GM19043 (cell line): ENCODE results near the gene PCNX4.
"Not testable (repeated sequence)": the region's sequence is repeated elsewhere in the genome, so short reads cannot be mapped to it uniquely, and the experiment has no call there.

Experiments
- ATAC-seq: cut with Tn5 transposase; IDR thresholded peaks from one replicate; pipeline ENCODE4 v1.9.1; 2021; ENCODE audit warnings: low read depth; ENCODE audit not compliant: unreplicated experiment

PCNX4 gene

GRCh38 chr14:60091550-60092525 is at the start of gene PCNX4:
Gene PCNX4, plus strand, starts transcription at chr14:60091923. Its CDS starts 15,716 bp downstream, at chr14:60107639.
- peak; percentile 94 for ATAC-seq

- ATAC-seq, result not testable (repeated sequence)
These were observed 43.7 kb upstream of the PCNX4 start for GRCh38 chr14:60047976-60048375.

- ATAC-seq, result no peak
These were observed 40.0 kb upstream of the PCNX4 start for GRCh38 chr14:60051721-60052221.

GRCh38 chr14:60058087-60058486 is 33.6 kb upstream of the PCNX4 start:
- no peak for ATAC-seq

DNA sequence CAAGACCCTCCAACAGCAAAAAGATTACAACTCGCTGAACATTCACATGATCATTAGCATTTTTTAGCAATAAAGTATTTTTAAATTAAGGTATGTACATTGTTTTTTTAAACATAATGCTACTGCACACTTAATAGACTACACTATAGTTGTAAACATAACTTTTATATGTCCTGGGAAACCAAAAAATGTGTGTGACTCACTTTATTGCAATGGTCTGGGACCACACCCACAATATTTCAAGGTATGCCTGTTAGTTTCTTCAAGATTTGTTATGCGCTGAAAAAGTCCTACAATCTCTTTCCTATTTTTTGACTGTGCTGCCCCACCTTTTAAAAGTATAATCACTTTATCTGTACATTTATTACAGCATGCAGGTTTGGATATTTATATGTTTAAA is 30.4 kb upstream of the PCNX4 start:
- no peak for ATAC-seq

GRCh38 chr14:60064491-60065072 is 27.1 kb upstream of the PCNX4 start:
- no peak for ATAC-seq

DNA sequence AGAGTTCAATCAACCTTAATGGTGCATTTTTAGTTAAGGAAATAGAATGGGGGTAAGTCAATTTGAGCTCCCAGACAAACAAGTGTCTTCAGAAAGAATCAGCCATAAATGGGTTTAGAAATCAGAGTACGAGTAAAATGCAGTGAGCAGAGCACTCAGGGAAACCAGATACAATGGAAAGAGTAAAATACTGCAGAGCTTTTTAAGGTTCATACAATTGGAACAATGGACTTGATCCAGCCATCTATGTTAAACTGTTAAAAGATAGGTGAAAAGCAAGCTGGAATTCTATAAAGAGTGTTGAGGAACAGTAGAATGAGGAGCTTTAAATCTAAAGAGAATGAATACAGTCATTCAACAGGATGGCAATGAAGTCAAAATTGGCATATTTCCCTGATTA is 23.8 kb upstream of the PCNX4 start:
- no peak for ATAC-seq

DNA sequence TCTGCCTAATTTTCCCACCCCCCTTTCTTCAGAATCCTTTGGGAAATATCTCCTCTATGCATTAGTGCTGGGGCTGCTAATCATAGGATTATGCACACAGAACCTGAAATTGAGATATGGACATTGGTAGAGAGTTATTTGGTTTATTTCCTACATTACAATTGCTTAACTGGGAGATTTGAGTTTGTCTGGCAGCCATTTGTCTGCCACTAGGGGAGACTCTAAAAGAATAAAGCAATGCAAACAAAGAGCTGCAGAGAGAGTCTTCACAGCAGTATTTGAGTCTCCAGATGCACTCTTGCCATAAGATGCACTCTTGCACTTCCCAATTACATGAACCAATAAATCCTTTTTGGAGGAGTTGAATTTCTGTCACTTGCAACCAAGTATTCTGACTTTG is 12.0 kb upstream of the PCNX4 start:
- ATAC-seq, result no peak

DNA sequence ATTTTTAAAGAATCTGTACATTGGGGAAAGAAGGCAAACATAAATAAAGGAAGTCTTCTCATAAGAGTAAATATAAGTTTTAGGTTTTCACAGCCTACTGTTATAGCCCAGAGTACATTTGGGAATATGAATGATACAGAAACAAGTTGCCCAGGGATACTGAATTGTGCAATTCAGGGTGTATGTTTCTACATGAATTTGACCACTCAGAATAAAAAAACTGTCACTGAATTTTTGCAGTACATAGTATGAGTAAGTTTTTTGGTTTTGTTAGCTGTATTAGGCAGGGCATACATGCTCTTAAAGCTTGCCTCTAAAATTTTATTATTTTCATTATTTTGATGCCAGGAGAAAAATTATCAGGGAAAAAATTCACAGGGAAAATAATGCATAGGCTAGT is 6.6 kb upstream of the PCNX4 start:
- ATAC-seq, result no peak

GRCh38 chr14:60085693-60086092 is 6.0 kb upstream of the PCNX4 start:
- no peak for ATAC-seq

DNA sequence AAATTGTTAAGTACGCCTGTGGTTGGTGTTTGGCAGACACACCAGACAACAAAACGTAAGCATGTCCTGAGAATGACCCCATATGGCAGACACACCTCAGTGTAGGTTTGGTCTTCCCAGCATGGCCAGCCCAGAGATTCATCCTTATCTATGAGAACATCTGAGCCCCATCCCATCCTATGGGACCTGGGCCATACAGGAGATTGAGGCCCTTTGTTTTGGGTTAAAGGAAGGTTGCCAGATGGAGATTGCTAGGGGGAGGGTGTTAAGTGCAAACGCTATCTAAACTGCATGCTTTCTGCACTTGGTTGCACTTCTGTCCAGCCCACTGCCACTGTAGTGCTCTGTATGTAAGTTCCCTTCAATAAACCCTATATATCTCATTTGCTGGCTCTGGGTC is 4.1 kb upstream of the PCNX4 start:
- no peak for ATAC-seq

GRCh38 chr14:60089221-60089620 is 2.5 kb upstream of the PCNX4 start:
- ATAC-seq, result no peak

DNA sequence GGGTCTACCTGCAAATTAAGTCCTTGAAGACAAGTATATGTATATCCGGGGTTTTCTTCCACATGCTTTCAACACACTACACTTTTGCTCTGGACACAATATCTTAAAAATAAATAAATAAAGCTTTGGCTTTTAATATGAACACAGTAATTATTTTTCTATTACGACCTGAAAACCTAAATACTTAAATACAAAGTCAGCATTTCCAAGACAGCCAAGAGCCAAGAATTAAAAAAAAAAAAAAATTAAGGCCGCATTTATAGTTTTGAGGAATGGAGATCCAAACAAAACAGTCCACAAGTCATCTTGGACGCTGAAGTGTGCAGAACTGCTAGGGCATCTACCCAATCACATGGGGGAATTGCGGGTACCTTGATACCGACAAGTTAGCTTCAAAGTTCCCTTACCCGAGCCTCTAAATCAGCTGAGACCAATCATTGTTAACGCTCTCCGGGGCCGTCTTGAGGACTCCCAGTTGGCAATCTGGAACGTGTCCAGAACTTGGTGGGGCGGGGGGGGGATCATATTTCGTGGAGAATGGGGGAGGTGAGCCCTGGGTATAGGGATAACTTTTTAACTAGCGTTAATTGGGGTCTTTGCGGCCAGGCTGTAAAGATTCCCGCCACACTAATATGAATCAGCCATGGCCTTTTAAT is 731 bp upstream of the PCNX4 start:
- no peak for ATAC-seq

GRCh38 chr14:60092526-60092920 is 800 bp downstream of the PCNX4 start:
- no peak for ATAC-seq

DNA sequence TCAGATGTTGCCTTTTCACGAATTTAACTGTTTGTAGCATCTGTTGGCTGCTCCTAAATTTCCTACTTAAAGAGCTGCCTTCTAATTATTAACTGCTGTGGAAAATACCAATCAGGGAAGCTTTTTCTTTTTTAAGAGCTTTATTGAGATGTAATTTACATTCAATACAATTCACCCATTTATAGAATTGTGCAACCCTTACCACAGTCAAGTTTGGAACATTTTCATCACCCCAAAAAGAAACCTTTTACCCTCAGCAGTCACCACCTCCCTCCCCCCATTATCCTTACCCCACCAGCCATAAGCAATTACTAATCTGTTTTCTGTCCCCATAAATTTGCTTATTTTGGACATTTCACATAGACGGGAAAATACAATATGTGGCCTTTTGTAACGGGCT is 1.4 kb downstream of the PCNX4 start:
- ATAC-seq, result no peak

- ATAC-seq, result no peak
These were observed 1.9 kb downstream of the PCNX4 start for GRCh38 chr14:60093606-60094005.

DNA sequence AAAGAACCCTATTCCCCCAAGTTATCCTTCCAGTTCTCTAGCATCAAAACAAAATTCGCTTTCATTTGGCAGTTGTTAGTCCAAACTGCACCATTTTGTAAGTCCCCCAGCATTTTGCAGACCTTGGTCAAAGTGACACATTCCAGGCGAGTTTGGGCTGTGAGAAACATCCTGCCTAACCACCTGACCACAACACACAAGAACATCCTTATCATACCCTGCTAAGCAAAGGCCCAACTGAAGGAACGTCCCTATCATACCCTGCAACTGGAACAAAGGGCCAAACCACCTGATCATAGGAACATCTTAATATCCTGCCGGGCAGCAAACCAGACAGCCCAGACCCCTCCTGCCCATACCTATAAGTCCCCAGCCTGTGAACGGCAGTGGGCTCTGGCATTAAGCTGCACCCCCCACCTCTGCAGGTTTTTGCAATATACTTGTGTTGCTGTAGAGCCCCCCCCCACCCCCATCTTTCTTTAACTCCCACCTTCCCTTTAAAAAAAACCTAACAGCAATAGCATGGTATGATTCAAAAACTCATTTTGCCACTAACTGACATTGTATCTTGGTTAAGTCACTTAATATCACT is 2.7 kb downstream of the PCNX4 start:
- ATAC-seq, result no peak

DNA sequence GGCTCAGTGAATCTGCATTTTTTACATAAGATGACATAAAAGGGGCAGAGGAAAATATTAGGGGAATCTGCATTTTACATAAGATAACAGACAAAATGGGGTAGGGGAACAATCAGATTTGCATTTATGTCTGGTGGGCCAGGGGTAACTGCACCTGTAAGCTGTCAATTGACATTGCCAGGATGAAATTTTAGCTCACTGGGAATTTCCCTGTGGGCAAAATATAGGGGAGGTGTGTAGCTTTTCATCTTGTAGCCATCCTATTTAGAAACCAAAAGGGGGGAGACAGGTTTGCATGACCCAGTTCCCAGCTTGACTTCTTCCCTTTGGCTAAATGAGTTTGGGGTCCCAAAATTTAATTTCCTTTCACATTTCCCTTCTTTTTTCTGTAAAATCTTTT is 3.5 kb downstream of the PCNX4 start:
- ATAC-seq, result no peak

- no peak for ATAC-seq
These were observed 4.2 kb downstream of the PCNX4 start for GRCh38 chr14:60095781-60096450.

DNA sequence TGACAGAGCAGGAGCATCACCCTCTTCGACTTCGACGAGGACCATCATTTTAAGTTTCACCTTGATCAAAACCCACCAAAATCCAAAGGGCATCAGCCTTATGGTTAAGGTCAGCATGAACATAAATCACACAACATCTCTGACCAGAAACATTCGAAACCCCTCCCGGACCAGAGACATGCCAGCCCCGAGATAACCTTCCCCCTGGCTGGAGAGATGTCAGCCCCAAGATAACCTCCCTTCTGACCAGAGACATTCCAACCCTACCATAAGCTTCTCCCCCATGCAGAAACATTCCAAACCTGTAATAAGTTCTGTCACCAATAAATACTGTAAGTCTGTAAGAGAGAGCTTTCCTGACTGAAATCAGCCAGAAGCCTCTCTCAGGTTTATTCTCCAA is 6.3 kb downstream of the PCNX4 start:
- ATAC-seq, result no peak
